NB4 (cell line): ENCODE measurements around the gene CYP19A1.

Experiments used
- MYC ChIP-seq: IDR thresholded peaks from 2 replicates; pipeline ENCODE4 v1.6.1; 2011; ENCODE audit warnings: low read depth, low read length
- TF ChIP-seq, protein P1 (sequence below): IDR thresholded peaks from one replicate; pipeline ENCODE4 v1.5.1; 2012; ENCODE audit warnings: low read depth, low read length

DNA sequence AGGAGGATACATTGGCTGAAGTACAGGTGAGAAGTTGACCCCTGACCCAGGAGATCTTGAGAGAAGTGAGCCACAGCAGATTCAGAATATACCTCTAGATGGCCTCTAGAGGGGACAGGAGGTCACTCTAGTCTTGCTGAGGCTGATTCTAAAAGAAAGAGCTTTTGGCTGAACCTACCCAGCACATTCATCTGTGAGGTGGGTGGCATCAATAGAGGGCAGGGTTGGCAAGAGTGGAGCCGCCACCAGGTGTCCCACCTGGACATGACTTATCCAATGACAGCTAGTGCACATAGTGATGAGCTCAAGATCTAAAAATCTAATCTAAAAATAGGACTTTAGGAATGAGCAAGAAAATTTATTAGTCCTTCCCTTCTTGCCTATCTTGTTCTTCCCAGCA, 51.6 kb downstream of the CYP19A1 start:
- TF ChIP-seq, protein P1, sequence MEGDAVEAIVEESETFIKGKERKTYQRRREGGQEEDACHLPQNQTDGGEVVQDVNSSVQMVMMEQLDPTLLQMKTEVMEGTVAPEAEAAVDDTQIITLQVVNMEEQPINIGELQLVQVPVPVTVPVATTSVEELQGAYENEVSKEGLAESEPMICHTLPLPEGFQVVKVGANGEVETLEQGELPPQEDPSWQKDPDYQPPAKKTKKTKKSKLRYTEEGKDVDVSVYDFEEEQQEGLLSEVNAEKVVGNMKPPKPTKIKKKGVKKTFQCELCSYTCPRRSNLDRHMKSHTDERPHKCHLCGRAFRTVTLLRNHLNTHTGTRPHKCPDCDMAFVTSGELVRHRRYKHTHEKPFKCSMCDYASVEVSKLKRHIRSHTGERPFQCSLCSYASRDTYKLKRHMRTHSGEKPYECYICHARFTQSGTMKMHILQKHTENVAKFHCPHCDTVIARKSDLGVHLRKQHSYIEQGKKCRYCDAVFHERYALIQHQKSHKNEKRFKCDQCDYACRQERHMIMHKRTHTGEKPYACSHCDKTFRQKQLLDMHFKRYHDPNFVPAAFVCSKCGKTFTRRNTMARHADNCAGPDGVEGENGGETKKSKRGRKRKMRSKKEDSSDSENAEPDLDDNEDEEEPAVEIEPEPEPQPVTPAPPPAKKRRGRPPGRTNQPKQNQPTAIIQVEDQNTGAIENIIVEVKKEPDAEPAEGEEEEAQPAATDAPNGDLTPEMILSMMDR: no peak
- no peak for TF ChIP-seq MYC
